Ovary (tissue), 3 donors: ENCODE data around the gene TGFBR1.

Source experiments
- CTCF ChIP-seq, 3 donors: fragments of 450-650 bp in 2 of 3; fragments of 200-600 bp in 1 of 3; IDR thresholded peaks; one replicate each; pipeline versions ENCODE4 v1.5.1 to v1.8.0; 2016 to 2022; ENCODE audit warnings: antibody characterized with exemption in 3 of 3, mild to moderate bottlenecking in 1 of 3
- POLR2A ChIP-seq: fragments of 450-650 bp; IDR thresholded peaks from one replicate; pipeline ENCODE4 v1.6.1; 2017; ENCODE audit warnings: antibody characterized with exemption, mild to moderate bottlenecking, moderate library complexity
- donor health status: DM: no; HTN: no; CAD: no.

- no peak for TF ChIP-seq CTCF (IDR thresholded peaks at IDR 0.05)
- no peak for TF ChIP-seq POLR2A
Measured at GRCh38 chr9:99201603-99202002, 96.7 kb downstream of the TGFBR1 start.
